Calu3 (cell line): ENCODE measurements around the gene IBA57. TPM values are rescaled to one million over a fixed set of nuclear protein-coding genes. Genes with fewer than 3 reads are reported as not detected.

Source experiments
- BruUV-seq: library from RNA; stranded (reverse); fragments of 400-500 nt; replicated peaks from 2 replicates; lab custom pipeline; 2021; lab: Mats Ljungman, UMichigan
- CTCF ChIA-PET: fragments of 300-600 bp; sonication (Branson Sonifier 250); formaldehyde crosslinking; loops from one replicate; lab custom pipeline; 2022; ENCODE audit warnings: antibody characterized with exemption; lab: Charles Lee
- DNase-seq: peaks from one replicate; pipeline ENCODE4 v3.0.0; 2022
- H3K27ac Mint-ChIP-seq: one replicate; pipeline ENCODE4 v1.8.0; 2022; ENCODE audit warnings: mixed read lengths; ENCODE audit not compliant: unreplicated experiment
- H3K27me3 Mint-ChIP-seq: one replicate; pipeline ENCODE4 v1.8.0; 2022; ENCODE audit warnings: mixed read lengths; ENCODE audit not compliant: unreplicated experiment
- H3K36me3 Mint-ChIP-seq: one replicate; pipeline ENCODE4 v1.8.0; 2022; ENCODE audit warnings: mild to moderate bottlenecking, moderate library complexity, mixed read lengths; ENCODE audit not compliant: insufficient read depth, unreplicated experiment
- H3K4me1 Mint-ChIP-seq: one replicate; pipeline ENCODE4 v1.8.0; 2022; ENCODE audit warnings: mild to moderate bottlenecking, low read depth, mixed read lengths; ENCODE audit not compliant: unreplicated experiment
- H3K4me3 Mint-ChIP-seq: one replicate; pipeline ENCODE4 v1.8.0; 2022; ENCODE audit warnings: mild to moderate bottlenecking, low read depth, moderate library complexity, mixed read lengths; ENCODE audit not compliant: unreplicated experiment
- H3K9me3 Mint-ChIP-seq: one replicate; pipeline ENCODE4 v1.8.0; 2022; ENCODE audit warnings: low read depth, mixed read lengths; ENCODE audit not compliant: unreplicated experiment
- intact Hi-C: fragments of 100-400 bp; cut with micrococcal nuclease; formaldehyde crosslinking; loops from one replicate; pipeline ENCODE4 v1.10.0; 2022; ENCODE audit not compliant: unreplicated experiment
- total RNA-seq: library from RNA; stranded (reverse); gene quantifications from 2 replicates; pipeline ENCODE4 v1.2.3, GENCODE V29; 2022
- TF ChIP-seq, protein P1 (sequence below): fragments of 200-600 bp; IDR thresholded peaks from one replicate; pipeline ENCODE4 v1.8.0; 2022; ENCODE audit warnings: antibody characterized with exemption; ENCODE audit not compliant: unreplicated experiment

Gene IBA57
- total RNA-seq, 1 experiment from 2014 or later = 9.2 TPM

- intact Hi-C loops = no loop called here
- no peaks in the 10 kb centered on the region for H3K27me3 Mint-ChIP-seq
- no peak for DNase-seq
- CTCF ChIA-PET = no interaction called here
- H3K4me1 Mint-ChIP-seq = peaks cover 20% of the 10 kb centered on the region
- H3K36me3 Mint-ChIP-seq = peaks cover 65% of the 10 kb centered on the region
- TF ChIP-seq, protein P1, sequence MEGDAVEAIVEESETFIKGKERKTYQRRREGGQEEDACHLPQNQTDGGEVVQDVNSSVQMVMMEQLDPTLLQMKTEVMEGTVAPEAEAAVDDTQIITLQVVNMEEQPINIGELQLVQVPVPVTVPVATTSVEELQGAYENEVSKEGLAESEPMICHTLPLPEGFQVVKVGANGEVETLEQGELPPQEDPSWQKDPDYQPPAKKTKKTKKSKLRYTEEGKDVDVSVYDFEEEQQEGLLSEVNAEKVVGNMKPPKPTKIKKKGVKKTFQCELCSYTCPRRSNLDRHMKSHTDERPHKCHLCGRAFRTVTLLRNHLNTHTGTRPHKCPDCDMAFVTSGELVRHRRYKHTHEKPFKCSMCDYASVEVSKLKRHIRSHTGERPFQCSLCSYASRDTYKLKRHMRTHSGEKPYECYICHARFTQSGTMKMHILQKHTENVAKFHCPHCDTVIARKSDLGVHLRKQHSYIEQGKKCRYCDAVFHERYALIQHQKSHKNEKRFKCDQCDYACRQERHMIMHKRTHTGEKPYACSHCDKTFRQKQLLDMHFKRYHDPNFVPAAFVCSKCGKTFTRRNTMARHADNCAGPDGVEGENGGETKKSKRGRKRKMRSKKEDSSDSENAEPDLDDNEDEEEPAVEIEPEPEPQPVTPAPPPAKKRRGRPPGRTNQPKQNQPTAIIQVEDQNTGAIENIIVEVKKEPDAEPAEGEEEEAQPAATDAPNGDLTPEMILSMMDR = no peak
- no peak overlapping the region for H3K27ac Mint-ChIP-seq
- no peaks in the 10 kb centered on the region for H3K9me3 Mint-ChIP-seq
- no peak overlapping the region for H3K4me3 Mint-ChIP-seq
- no TSS peak for BruUV-seq
Measured at GRCh38 chr1:228145463-228146416, 19.9 kb upstream of the IBA57 start.

GRCh38 chr1:228146417-228147150, 19.0 kb upstream of the IBA57 start:
- Mint-ChIP-seq H3K27me3 (no peaks in the 10 kb centered on the region), H3K4me3 (no peak overlapping the region), H3K27ac (no peak overlapping the region), H3K36me3 (peaks cover 56% of the 10 kb centered on the region), H3K9me3 (no peaks in the 10 kb centered on the region), H3K4me1 (peaks cover 20% of the 10 kb centered on the region)
- TF ChIP-seq, protein P1 = no peak
- CTCF ChIA-PET = no interaction called here
- DNase-seq = no peak
- intact Hi-C loops = no loop called here
- BruUV-seq = no TSS peak

GRCh38 chr1:228147151-228147693, 18.4 kb upstream of the IBA57 start:
- intact Hi-C loops = no loop called here
- no TSS peak for BruUV-seq
- Mint-ChIP-seq H3K27ac (no peak overlapping the region), H3K4me3 (no peak overlapping the region), H3K27me3 (no peaks in the 10 kb centered on the region), H3K4me1 (peaks cover 20% of the 10 kb centered on the region), H3K9me3 (no peaks in the 10 kb centered on the region), H3K36me3 (peaks cover 50% of the 10 kb centered on the region)
- no peak for DNase-seq
- TF ChIP-seq, protein P1 = no peak
- CTCF ChIA-PET = no interaction called here

- no TSS peak for BruUV-seq
- DNase-seq = no peak
- TF ChIP-seq, protein P1 = no peak
- Mint-ChIP-seq H3K4me3 (no peak overlapping the region), H3K36me3 (peaks cover 50% of the 10 kb centered on the region), H3K9me3 (no peaks in the 10 kb centered on the region), H3K4me1 (peaks cover 16% of the 10 kb centered on the region), H3K27me3 (no peaks in the 10 kb centered on the region), H3K27ac (no peak overlapping the region)
- intact Hi-C loops = no loop called here
- CTCF ChIA-PET = no interaction called here
Measured at GRCh38 chr1:228147768-228148167, 17.8 kb upstream of the IBA57 start.
